Lower lobe of right lung (tissue), 2 donors: Measurements from ENCODE around the gene HAVCR2. TPM values are rescaled to one million over a fixed set of nuclear protein-coding genes. Genes with fewer than 3 reads are reported as not detected.

ENCODE experiments used
- ATAC-seq, 2 donors: fragments of 200-7000 bp; cut with Tn5 transposase; one replicate each; pipeline ENCODE4 v1.9.1; 2020 to 2022; ENCODE audit warnings: mild to moderate bottlenecking in 2 of 2, moderate library complexity in 2 of 2
- DNase-seq: peaks from one replicate; pipeline ENCODE4 v3.0.0-alpha.2; 2020
- H3K27ac ChIP-seq: fragments of 200-600 bp; one replicate; pipeline ENCODE4 v1.8.0; 2022
- H3K27me3 ChIP-seq: fragments of 200-600 bp; one replicate; pipeline ENCODE4 v1.8.0; 2022; ENCODE audit warnings: low read depth
- H3K36me3 ChIP-seq: fragments of 200-600 bp; one replicate; pipeline ENCODE4 v1.8.0; 2022; ENCODE audit warnings: mild to moderate bottlenecking
- H3K4me1 ChIP-seq: fragments of 200-600 bp; one replicate; pipeline ENCODE4 v1.8.0; 2022
- H3K4me3 ChIP-seq: fragments of 200-600 bp; one replicate; pipeline ENCODE4 v1.8.0; 2022; ENCODE audit warnings: mild to moderate bottlenecking
- H3K9me3 ChIP-seq: fragments of 200-600 bp; one replicate; pipeline ENCODE4 v1.8.0; 2022
- CTCF ChIP-seq: fragments of 200-600 bp; IDR thresholded peaks from one replicate; pipeline ENCODE4 v1.8.0; 2022; ENCODE audit warnings: antibody characterized with exemption, mild to moderate bottlenecking
- intact Hi-C: fragments of 100-400 bp; cut with DNase I; formaldehyde crosslinking; loops from one replicate; pipeline ENCODE4 v1.11.0; 2022
- total RNA-seq: library from RNA; stranded (reverse); fragmentation: NEBNext Ultra II Directional; extraction: Animal tissue kit (Norgen Biotek cat#: 25700); gene quantifications from one replicate; pipeline ENCODE4 v1.2.1, GENCODE V29; 2021
- donor health status: DM: no; HTN: yes; CAD: no; lungs with severe emphysema.

Gene HAVCR2
- total RNA-seq, 1 donor from 2014 or later, result 33.8 TPM

GRCh38 chr5:157069949-157070348, 38.9 kb downstream of the HAVCR2 start:
- intact Hi-C loops, result no loop called here
- H3K4me1 ChIP-seq, result no peaks in the 10 kb centered on the region
- no peak for DNase-seq
- no peak for ATAC-seq
- no peaks in the 10 kb centered on the region for H3K27me3 ChIP-seq
- no peak for TF ChIP-seq CTCF
- no peak overlapping the region for H3K4me3 ChIP-seq
- H3K9me3 ChIP-seq, result no peaks in the 10 kb centered on the region
- no peak overlapping the region for H3K27ac ChIP-seq
- no peaks in the 10 kb centered on the region for H3K36me3 ChIP-seq

- H3K9me3 ChIP-seq, result no peaks in the 10 kb centered on the region
- H3K4me3 ChIP-seq, result no peak overlapping the region
- intact Hi-C loops, result no loop called here
- DNase-seq (no peak), ATAC-seq (no peak)
- no peak overlapping the region for H3K27ac ChIP-seq
- TF ChIP-seq CTCF, result no peak
- no peaks in the 10 kb centered on the region for H3K36me3 ChIP-seq
- no peaks in the 10 kb centered on the region for H3K4me1 ChIP-seq
- H3K27me3 ChIP-seq, result no peaks in the 10 kb centered on the region
Observed at GRCh38 chr5:157068785-157069184, 40.1 kb downstream of the HAVCR2 start.

GRCh38 chr5:157068339-157068738, 40.5 kb downstream of the HAVCR2 start:
- Histone ChIP-seq H3K27ac (no peak overlapping the region), H3K4me3 (no peak overlapping the region), H3K9me3 (no peaks in the 10 kb centered on the region), H3K36me3 (no peaks in the 10 kb centered on the region), H3K27me3 (no peaks in the 10 kb centered on the region), H3K4me1 (no peaks in the 10 kb centered on the region)
- TF ChIP-seq CTCF, result no peak
- DNase-seq (no peak), ATAC-seq (no peak)
- intact Hi-C loops, result no loop called here

- no peaks in the 10 kb centered on the region for H3K4me1 ChIP-seq
- no peaks in the 10 kb centered on the region for H3K9me3 ChIP-seq
- no peaks in the 10 kb centered on the region for H3K27me3 ChIP-seq
- no peak overlapping the region for H3K4me3 ChIP-seq
- no peak overlapping the region for H3K27ac ChIP-seq
- DNase-seq (no peak), ATAC-seq (peak in 1 of 2 donors; percentile 38)
- H3K36me3 ChIP-seq, result no peaks in the 10 kb centered on the region
- intact Hi-C loops, result no loop called here
- no peak for TF ChIP-seq CTCF
Observed at GRCh38 chr5:157067005-157067404, 41.8 kb downstream of the HAVCR2 start.

- no peaks in the 10 kb centered on the region for H3K4me1 ChIP-seq
- TF ChIP-seq CTCF, result no peak
- H3K4me3 ChIP-seq, result no peak overlapping the region
- intact Hi-C loops, result no loop called here
- H3K27ac ChIP-seq, result no peak overlapping the region
- no peaks in the 10 kb centered on the region for H3K36me3 ChIP-seq
- DNase-seq, result no peak
- ATAC-seq, result no peak
- no peaks in the 10 kb centered on the region for H3K27me3 ChIP-seq
- no peaks in the 10 kb centered on the region for H3K9me3 ChIP-seq
Observed at GRCh38 chr5:157066080-157066479, 42.8 kb downstream of the HAVCR2 start.
